B cell (primary cell): ENCODE results near the gene SHISA8. TPM values are rescaled to one million over a fixed set of nuclear protein-coding genes. Genes with fewer than 3 reads are reported as not detected.
A peak's percentile ranks its signal among the peaks of the same experiment; 100 is the strongest.

Experiments used
- ATAC-seq: fragments of 200-7000 bp; cut with Tn5 transposase; one replicate; pipeline ENCODE4 v1.10.0; 2021; ENCODE audit warnings: low read depth, mild to moderate bottlenecking, moderate number of reproducible peaks, moderate library complexity
- CTCF ChIA-PET: fragments of 350-600 bp; sonication (Branson Sonifier 250); formaldehyde crosslinking; loops from one replicate; lab custom pipeline; 2021; ENCODE audit warnings: antibody characterized with exemption, inconsistent platforms; lab: Charles Lee
- POLR2A ChIA-PET: fragments of 350-600 bp; sonication (Branson Sonifier 250); formaldehyde crosslinking; loops from one replicate; lab custom pipeline; 2021; ENCODE audit warnings: antibody characterized with exemption; lab: Charles Lee
- DNase-seq: peaks from one replicate; pipeline ENCODE4 v3.0.0; 2013
- H2AFZ ChIP-seq: 2 replicates; pipeline ENCODE4 v1.6.1; 2012; ENCODE audit warnings: mild to moderate bottlenecking, low read depth, low read length; ENCODE audit not compliant: insufficient read depth, poor library complexity, severe bottlenecking
- H3K27ac ChIP-seq, 2 donors: 1 replicate in 1 of 2; 2 replicates in 1 of 2; pipeline ENCODE4 v1.5.1; 2012 to 2013; ENCODE audit warnings: low read length in 2 of 2, mild to moderate bottlenecking in 2 of 2, moderate library complexity in 1 of 2
- H3K27me3 ChIP-seq, 4 experiments: fragments of 200-600 bp in 1 of 4; sonication (generic) in 1 of 4; replicated peaks in 1 of 4; 1 replicate in 2 of 4; 2 replicates in 2 of 4; pipeline versions ENCODE4 v1.6.1 to v1.7.0; 2013 to 2016; ENCODE audit warnings: low read length in 3 of 4, mild to moderate bottlenecking in 2 of 4, mixed read lengths in 1 of 4, moderate library complexity in 1 of 4; ENCODE audit not compliant: insufficient read depth in 4 of 4, control insufficient read depth in 3 of 4; ENCODE audit errors: control extremely low read depth in 1 of 4
- H3K36me3 ChIP-seq, 2 experiments: replicated peaks in 1 of 2; 1 replicate in 1 of 2; 2 replicates in 1 of 2; pipeline versions ENCODE4 v1.6.1 to v1.7.1; 2013; ENCODE audit warnings: low read length in 1 of 2; ENCODE audit not compliant: insufficient read depth in 2 of 2, control insufficient read depth in 1 of 2; ENCODE audit errors: control extremely low read depth in 1 of 2, extremely low read depth in 1 of 2
- H3K4me1 ChIP-seq, 2 donors: fragments of 200-600 bp in 1 of 2; sonication (generic) in 1 of 2; 1 replicate in 1 of 2; 2 replicates in 1 of 2; pipeline versions ENCODE4 v1.5.1 to v1.6.1; 2013 to 2017; ENCODE audit warnings: low read length in 2 of 2; ENCODE audit not compliant: control insufficient read depth in 2 of 2, insufficient read depth in 2 of 2
- H3K4me2 ChIP-seq: replicated peaks from 2 replicates; pipeline ENCODE3; 2012; ENCODE audit warnings: mild to moderate bottlenecking, low read depth, low read length; ENCODE audit not compliant: poor library complexity, severe bottlenecking
- H3K4me3 ChIP-seq, 5 experiments: fragments of 200-600 bp in 1 of 5; sonication (generic) in 1 of 5; 1 replicate in 3 of 5; 2 replicates in 2 of 5; pipeline versions ENCODE4 v1.5.1 to v1.7.0; 2011 to 2016; ENCODE audit warnings: low read length in 4 of 5, mild to moderate bottlenecking in 4 of 5, low read depth in 2 of 5, control low read depth in 1 of 5, moderate library complexity in 1 of 5; ENCODE audit not compliant: insufficient read depth in 1 of 5; ENCODE audit errors: control extremely low read depth in 1 of 5, extremely low read depth in 1 of 5
- H3K79me2 ChIP-seq: fragments of 200-600 bp; sonication (generic); one replicate; pipeline ENCODE4 v1.6.0; 2016; ENCODE audit warnings: low read length; ENCODE audit not compliant: control insufficient read depth, insufficient read depth
- H3K9ac ChIP-seq: fragments of 200-600 bp; sonication (generic); 2 replicates; pipeline ENCODE4 v1.6.1; 2017; ENCODE audit warnings: mild to moderate bottlenecking, low read length, moderate library complexity
- H3K9me3 ChIP-seq, 3 donors: one replicate each; pipeline versions ENCODE4 v1.6.1 to v1.7.1; 2013; ENCODE audit warnings: low read length in 2 of 3; ENCODE audit not compliant: control insufficient read depth in 2 of 3, insufficient read depth in 1 of 3; ENCODE audit errors: control extremely low read depth in 1 of 3
- H4K20me1 ChIP-seq: 2 replicates; pipeline ENCODE4 v1.6.0; 2012; ENCODE audit warnings: mild to moderate bottlenecking, low read length; ENCODE audit not compliant: insufficient read depth, control insufficient read depth, poor library complexity, severe bottlenecking
- H3K27ac Mint-ChIP-seq: one replicate; pipeline ENCODE4 v1.8.0; 2021; ENCODE audit warnings: mixed read lengths
- H3K27me3 Mint-ChIP-seq: one replicate; pipeline ENCODE4 v1.8.0; 2021; ENCODE audit warnings: mixed read lengths
- H3K4me1 Mint-ChIP-seq: one replicate; pipeline ENCODE4 v1.8.0; 2021; ENCODE audit warnings: mixed read lengths
- H3K4me3 Mint-ChIP-seq: one replicate; pipeline ENCODE4 v1.8.0; 2021; ENCODE audit warnings: mixed read lengths
- H3K9me3 Mint-ChIP-seq: one replicate; pipeline ENCODE4 v1.8.0; 2022; ENCODE audit warnings: mixed read lengths; ENCODE audit not compliant: insufficient read depth
- CTCF ChIP-seq: fragments of 200-600 bp; IDR thresholded peaks from one replicate; pipeline ENCODE4 v1.8.0; 2022; ENCODE audit warnings: antibody characterized with exemption, mild to moderate bottlenecking
- EZH2 ChIP-seq: IDR thresholded peaks from 2 replicates; pipeline ENCODE4 v1.6.1; 2012; ENCODE audit warnings: borderline replicate concordance, low read depth, mild to moderate bottlenecking, moderate library complexity, low read length; ENCODE audit not compliant: insufficient read depth, poor library complexity, severe bottlenecking
- WGBS: methylation state at CpG from one replicate; pipeline ENCODE4 v1.1.5; 2013; ENCODE audit warnings: missing lambda C conversion rate; ENCODE audit not compliant: insufficient coverage; 5-methylcytosine and 5-hydroxymethylcytosine counted together
- intact Hi-C: fragments of 100-400 bp; cut with micrococcal nuclease; formaldehyde crosslinking; loops from one replicate; pipeline ENCODE4 v1.10.0; 2022
- polyA plus RNA-seq: library from polyadenylated mRNA; depleted of rRNA; stranded (reverse); fragments of >200 nt; gene quantifications from 2 replicates; pipeline ENCODE4 v1.2.3, GENCODE V29; 2012
- total RNA-seq, 2 donors: library from RNA; stranded (reverse); fragments of 120-200 nt in 1 of 2; gene quantifications; 1 replicate in 1 of 2; 2 replicates in 1 of 2; pipeline versions ENCODE4 v1.2.3 to v1.2.4, GENCODE V29; 2013 to 2022

The SHISA8 gene
- total and polyA plus RNA-seq, 2 donors (not counting 1 experiment from before 2014, with no cell fraction given) = 22.4 to 46.5 TPM

- H3K27ac Mint-ChIP-seq = peak overlapping the region; percentile 99
- peak; percentile 91 for DNase-seq
- peak overlapping the region; percentile 70 for H3K4me3 Mint-ChIP-seq
- no peaks in the 10 kb centered on the region for H3K27me3 ChIP-seq
- TF ChIP-seq EZH2 = no peak
- TF ChIP-seq CTCF = no peak
- POLR2A ChIA-PET = interaction anchor here (0.6 to 14.7 kb wide), 6 partner anchors 9 to 486 kb away, joined by 3 to 960 read pairs (median 4); partner anchors contain the start of genes SHISA8 and TNFRSF13C
- peak overlapping the region; percentile 99 for H3K27ac ChIP-seq
- no peaks in the 10 kb centered on the region for H3K36me3 ChIP-seq
- no peak overlapping the region for H3K4me3 ChIP-seq
- 16% methylated on average over 10 of the region's 10 CpGs for WGBS
- peaks cover 17% of the 10 kb centered on the region for H3K79me2 ChIP-seq
- H3K4me1 Mint-ChIP-seq = peaks cover 82% of the 10 kb centered on the region
- H3K4me1 ChIP-seq = peaks cover 94 to 100% of the 10 kb centered on the region in 2 donors
- peak; percentile 39 for ATAC-seq
- no peak overlapping the region for H2AFZ ChIP-seq
- no peak overlapping the region for H3K9ac ChIP-seq
- H3K9me3 ChIP-seq = peaks cover 0 to 4% (median 0%) of the 10 kb centered on the region in 3 donors
- no peaks in the 10 kb centered on the region for H3K27me3 Mint-ChIP-seq
- intact Hi-C loops = loop anchor here (1.0 kb wide), 1 partner anchor 9 kb away; no protein-coding TSS in a partner anchor
- no peaks in the 10 kb centered on the region for H4K20me1 ChIP-seq
- H3K4me2 ChIP-seq = peak overlapping the region; percentile 61
- CTCF ChIA-PET = interaction anchor here (0.8 to 17.9 kb wide), 3 partner anchors 6 to 235 kb away, joined by 3 to 499 read pairs (median 3); no protein-coding TSS in a partner anchor
- H3K9me3 Mint-ChIP-seq = no peaks in the 10 kb centered on the region
Measured at GRCh38 chr22:41931701-41932269, 16.9 kb upstream of the SHISA8 start.

- H3K27me3 Mint-ChIP-seq = no peaks in the 10 kb centered on the region
- Histone ChIP-seq H3K27me3 (no peaks in the 10 kb centered on the region), H3K27ac (peak overlapping the region; percentile 94 to 95), H3K4me2 (peak overlapping the region; percentile 93), H3K9me3 (peaks cover 0 to 4% (median 0%) of the 10 kb centered on the region in 3 donors), H3K9ac (no peak overlapping the region), H3K36me3 (peaks cover 0 to 12% of the 10 kb centered on the region in 2 experiments), H3K4me3 (no peak overlapping the region), H4K20me1 (peaks cover 11% of the 10 kb centered on the region), H3K79me2 (peaks cover 35% of the 10 kb centered on the region), H3K4me1 (peaks cover 76 to 88% of the 10 kb centered on the region in 2 donors), H2AFZ (no peak overlapping the region)
- H3K27ac Mint-ChIP-seq = peak overlapping the region; percentile 98
- intact Hi-C loops = no loop called here
- H3K9me3 Mint-ChIP-seq = no peaks in the 10 kb centered on the region
- ChIA-PET POLR2A (interaction anchor here (0.6 to 16.8 kb wide), 6 partner anchors 5 to 97 kb away, joined by 5 to 960 read pairs (median 8); partner anchors contain the start of genes SHISA8, SREBF2, TNFRSF13C and WBP2NL), CTCF (interaction anchor here (0.8 to 17.9 kb wide), 2 partner anchors 8 to 17 kb away, joined by 3 to 499 read pairs; no protein-coding TSS in a partner anchor)
- H3K4me1 Mint-ChIP-seq = peaks cover 66% of the 10 kb centered on the region
- peak overlapping the region; percentile 83 for H3K4me3 Mint-ChIP-seq
- 61% methylated on average over 6 of the region's 8 CpGs for WGBS
- DNase-seq (peak; percentile 56), ATAC-seq (no peak)
- TF ChIP-seq CTCF (no peak), EZH2 (no peak)
Measured at GRCh38 chr22:41929418-41929810, 14.5 kb upstream of the SHISA8 start.
